Fibroblast of pulmonary artery (primary cell): Measurements from ENCODE around the gene NDUFA11.

ENCODE experiments used
- DNase-seq: peaks from one replicate; pipeline ENCODE4 v3.0.0-alpha.2; 2010; ENCODE audit warnings: low read depth
- H3K4me3 ChIP-seq: replicated peaks from 2 replicates; pipeline ENCODE4 v1.5.1; 2011; ENCODE audit warnings: low read depth, mild to moderate bottlenecking, control low read depth, low read length, moderate library complexity
- CTCF ChIP-seq: IDR thresholded peaks from 2 replicates; pipeline ENCODE4 v1.5.1; 2011; ENCODE audit warnings: mild to moderate bottlenecking, control low read depth, low read length, inconsistent platforms; ENCODE audit errors: missing control alignments

Gene NDUFA11

GRCh38 chr19:5867201-5868136 lies 36.1 kb downstream of the NDUFA11 start:
- H3K4me3 ChIP-seq: no peak overlapping the region
- TF ChIP-seq CTCF: no peak
- no peak for DNase-seq

- H3K4me3 ChIP-seq: no peak overlapping the region
- TF ChIP-seq CTCF: no peak
- DNase-seq: no peak
Measured at GRCh38 chr19:5865772-5866171, 37.8 kb downstream of the NDUFA11 start.

- no peak for DNase-seq
- TF ChIP-seq CTCF: peak; percentile 14
- no peak overlapping the region for H3K4me3 ChIP-seq
Measured at GRCh38 chr19:5864725-5865486, 38.7 kb downstream of the NDUFA11 start.

GRCh38 chr19:5864013-5864720 lies 39.4 kb downstream of the NDUFA11 start:
- H3K4me3 ChIP-seq: no peak overlapping the region
- DNase-seq: no peak
- TF ChIP-seq CTCF: no peak

- DNase-seq: no peak
- no peak for TF ChIP-seq CTCF
Measured at GRCh38 chr19:5863030-5863665, 40.4 kb downstream of the NDUFA11 start.

More at GRCh38 chr19:5863030-5863665, 40.4 kb downstream of the NDUFA11 start:
- no peak overlapping the region for H3K4me3 ChIP-seq
